Measurements from ENCODE around the gene AIMP1.
A peak's percentile ranks its signal among the peaks of the same experiment; 100 is the strongest.

Gene AIMP1

GRCh38 chr4:106367072-106367471 is 50.7 kb downstream of the AIMP1 start:
- DNase-seq (ENCODE audit: insufficient read length, low spot score) (no peak), FAIRE-seq (no peak)
- TF ChIP-seq, protein P1, sequence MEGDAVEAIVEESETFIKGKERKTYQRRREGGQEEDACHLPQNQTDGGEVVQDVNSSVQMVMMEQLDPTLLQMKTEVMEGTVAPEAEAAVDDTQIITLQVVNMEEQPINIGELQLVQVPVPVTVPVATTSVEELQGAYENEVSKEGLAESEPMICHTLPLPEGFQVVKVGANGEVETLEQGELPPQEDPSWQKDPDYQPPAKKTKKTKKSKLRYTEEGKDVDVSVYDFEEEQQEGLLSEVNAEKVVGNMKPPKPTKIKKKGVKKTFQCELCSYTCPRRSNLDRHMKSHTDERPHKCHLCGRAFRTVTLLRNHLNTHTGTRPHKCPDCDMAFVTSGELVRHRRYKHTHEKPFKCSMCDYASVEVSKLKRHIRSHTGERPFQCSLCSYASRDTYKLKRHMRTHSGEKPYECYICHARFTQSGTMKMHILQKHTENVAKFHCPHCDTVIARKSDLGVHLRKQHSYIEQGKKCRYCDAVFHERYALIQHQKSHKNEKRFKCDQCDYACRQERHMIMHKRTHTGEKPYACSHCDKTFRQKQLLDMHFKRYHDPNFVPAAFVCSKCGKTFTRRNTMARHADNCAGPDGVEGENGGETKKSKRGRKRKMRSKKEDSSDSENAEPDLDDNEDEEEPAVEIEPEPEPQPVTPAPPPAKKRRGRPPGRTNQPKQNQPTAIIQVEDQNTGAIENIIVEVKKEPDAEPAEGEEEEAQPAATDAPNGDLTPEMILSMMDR (IDR thresholded peaks at IDR 0.05; ENCODE audit: insufficient read depth, missing control alignments) = no peak

GRCh38 chr4:106368678-106369077 is 52.3 kb downstream of the AIMP1 start, which contains the start of gene GIMD1:
TSS of gene GIMD1 (minus strand) at chr4:106368778. CDS start at chr4:106367435, 1,343 bp downstream.
- TF ChIP-seq, protein P1 (IDR thresholded peaks at IDR 0.05; ENCODE audit: insufficient read depth, missing control alignments) = no peak
- FAIRE-seq = no peak
- DNase-seq (ENCODE audit: insufficient read length, low spot score) = no peak

- DNase-seq (ENCODE audit: insufficient read length, low spot score) (no peak), FAIRE-seq (peak; percentile 80)
- TF ChIP-seq, protein P1 (IDR thresholded peaks at IDR 0.05; ENCODE audit: insufficient read depth, missing control alignments) = peak; percentile 75
These were observed 53.2 kb downstream of the AIMP1 start for GRCh38 chr4:106369456-106370060.

DNA sequence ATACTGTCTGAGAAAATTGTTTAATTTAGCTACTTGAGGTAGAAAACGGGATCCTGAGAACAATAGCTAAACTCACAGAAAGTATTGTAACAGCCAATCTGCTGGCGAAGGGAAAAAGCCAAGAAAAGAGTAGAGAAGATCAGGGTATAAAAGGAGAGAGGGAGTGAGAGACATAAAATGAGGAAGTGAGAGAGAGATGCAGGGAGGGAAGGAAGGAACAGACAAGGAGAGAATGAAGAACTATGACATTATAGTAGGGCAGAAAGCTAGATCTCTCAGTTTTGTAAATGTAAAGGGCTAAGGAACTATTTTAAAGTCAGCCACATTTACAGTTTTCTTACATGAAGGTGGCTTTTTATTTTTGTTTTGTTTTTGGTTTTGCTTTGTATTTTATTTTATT is 53.9 kb downstream of the AIMP1 start:
- FAIRE-seq = no peak
- TF ChIP-seq, protein P1 (IDR thresholded peaks at IDR 0.05; ENCODE audit: insufficient read depth, missing control alignments) = no peak
- DNase-seq (ENCODE audit: insufficient read length, low spot score) = no peak

DNA sequence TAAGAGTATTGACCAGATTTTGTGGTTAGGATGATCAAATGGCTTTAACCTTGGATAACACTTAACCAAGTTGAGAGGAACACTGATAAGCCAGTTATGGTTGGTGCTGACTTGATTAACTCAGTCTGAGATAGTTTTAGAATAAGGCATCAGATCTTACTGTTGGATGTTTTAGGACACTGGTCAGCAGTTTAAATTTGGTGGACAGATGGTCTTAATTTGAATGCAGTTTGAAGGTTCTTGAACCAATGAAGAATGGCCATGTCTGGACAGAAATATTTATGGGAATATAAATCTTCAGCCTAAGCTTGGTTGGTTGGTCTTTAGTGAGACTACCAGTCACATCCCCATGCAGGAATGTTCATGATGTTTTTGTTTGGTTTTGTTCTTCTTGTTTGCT is 54.8 kb downstream of the AIMP1 start:
- DNase-seq (ENCODE audit: insufficient read length, low spot score) (no peak), FAIRE-seq (peak; percentile 6)
- TF ChIP-seq, protein P1 (IDR thresholded peaks at IDR 0.05; ENCODE audit: insufficient read depth, missing control alignments) = no peak

DNA sequence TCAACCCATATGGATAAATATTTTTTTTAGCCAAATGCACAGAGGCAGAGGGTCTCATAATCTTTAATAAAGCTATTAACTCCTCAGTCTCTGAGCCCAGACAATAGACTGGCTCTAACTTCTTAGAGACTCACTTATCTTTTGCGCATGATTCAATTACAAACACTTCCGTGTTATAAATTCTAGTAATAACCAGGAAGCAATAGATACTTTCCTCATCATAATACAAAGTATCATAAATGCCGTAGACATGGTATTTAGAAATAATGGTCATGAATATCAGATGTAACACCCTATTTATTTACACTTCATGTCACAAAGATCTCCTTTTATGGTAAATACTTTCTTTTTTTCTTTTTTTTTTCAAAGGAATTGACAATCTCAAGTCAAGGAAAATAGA is 56.7 kb downstream of the AIMP1 start:
- DNase-seq (ENCODE audit: insufficient read length, low spot score) (no peak), FAIRE-seq (peak; percentile 38)
- TF ChIP-seq, protein P1 (IDR thresholded peaks at IDR 0.05; ENCODE audit: insufficient read depth, missing control alignments) = no peak

GRCh38 chr4:106380179-106380578 is 63.8 kb downstream of the AIMP1 start:
- TF ChIP-seq, protein P1 (IDR thresholded peaks at IDR 0.05; ENCODE audit: insufficient read depth, missing control alignments) = no peak
- no peak for DNase-seq (ENCODE audit: insufficient read length, low spot score)
- no peak for FAIRE-seq
